Right kidney (tissue), 1 donor: ENCODE measurements around the gene ADCY1.
"Not testable (repeated sequence)": the region's sequence is repeated elsewhere in the genome, so short reads cannot be mapped to it uniquely, and the experiment has no call there.

Source experiments
- DNase-seq: peaks from one replicate; pipeline ENCODE4 v3.0.0-alpha.2; 2016

ADCY1 gene

GRCh38 chr7:45713669-45714520 is 139.7 kb downstream of the ADCY1 start:
- DNase-seq, result no peak

- DNase-seq, result no peak
Observed at GRCh38 chr7:45714521-45714820, 140.3 kb downstream of the ADCY1 start.

- no peak for DNase-seq
Observed at GRCh38 chr7:45715471-45716352, 141.5 kb downstream of the ADCY1 start.

GRCh38 chr7:45716380-45717203 is 142.4 kb downstream of the ADCY1 start:
- DNase-seq, result no peak

GRCh38 chr7:45717537-45718235 is 143.5 kb downstream of the ADCY1 start:
- DNase-seq, result no peak

- DNase-seq, result no peak
Observed at GRCh38 chr7:45718464-45719330, 144.5 kb downstream of the ADCY1 start.

GRCh38 chr7:45720989-45721388 is 146.8 kb downstream of the ADCY1 start:
- no peak for DNase-seq

- no peak for DNase-seq
Observed at GRCh38 chr7:45721686-45722598, 147.8 kb downstream of the ADCY1 start.

GRCh38 chr7:45725231-45725630 is 151.1 kb downstream of the ADCY1 start:
- not testable (repeated sequence) for DNase-seq

GRCh38 chr7:45726883-45727282 is 152.7 kb downstream of the ADCY1 start:
- no peak for DNase-seq

GRCh38 chr7:45731692-45732443 is 157.7 kb downstream of the ADCY1 start:
- DNase-seq, result not testable (repeated sequence)

GRCh38 chr7:45738920-45739319 is 164.8 kb downstream of the ADCY1 start:
- not testable (repeated sequence) for DNase-seq

- DNase-seq, result not testable (repeated sequence)
Observed at GRCh38 chr7:45740573-45740972, 166.4 kb downstream of the ADCY1 start.

GRCh38 chr7:45748976-45749375 is 174.8 kb downstream of the ADCY1 start:
- DNase-seq, result not testable (repeated sequence)

GRCh38 chr7:45751352-45751751 is 177.2 kb downstream of the ADCY1 start:
- not testable (repeated sequence) for DNase-seq

- DNase-seq, result not testable (repeated sequence)
Observed at GRCh38 chr7:45756333-45756732, 182.2 kb downstream of the ADCY1 start.

- not testable (repeated sequence) for DNase-seq
Observed at GRCh38 chr7:45756757-45757156, 182.6 kb downstream of the ADCY1 start.

- not testable (repeated sequence) for DNase-seq
Observed at GRCh38 chr7:45759464-45759863, 185.3 kb downstream of the ADCY1 start.
